Fibroblast of upper back skin (primary cell): ENCODE measurements around the gene MED12L.

ENCODE experiments used
- DNase-seq: peaks from one replicate; pipeline ENCODE4 v3.0.0-alpha.2; 2013

Gene MED12L

GRCh38 chr3:151432616-151433372, 347.3 kb downstream of the MED12L start:
- no peak for DNase-seq

GRCh38 chr3:151434151-151434890, 348.9 kb downstream of the MED12L start:
- DNase-seq = peak; percentile 86

DNA sequence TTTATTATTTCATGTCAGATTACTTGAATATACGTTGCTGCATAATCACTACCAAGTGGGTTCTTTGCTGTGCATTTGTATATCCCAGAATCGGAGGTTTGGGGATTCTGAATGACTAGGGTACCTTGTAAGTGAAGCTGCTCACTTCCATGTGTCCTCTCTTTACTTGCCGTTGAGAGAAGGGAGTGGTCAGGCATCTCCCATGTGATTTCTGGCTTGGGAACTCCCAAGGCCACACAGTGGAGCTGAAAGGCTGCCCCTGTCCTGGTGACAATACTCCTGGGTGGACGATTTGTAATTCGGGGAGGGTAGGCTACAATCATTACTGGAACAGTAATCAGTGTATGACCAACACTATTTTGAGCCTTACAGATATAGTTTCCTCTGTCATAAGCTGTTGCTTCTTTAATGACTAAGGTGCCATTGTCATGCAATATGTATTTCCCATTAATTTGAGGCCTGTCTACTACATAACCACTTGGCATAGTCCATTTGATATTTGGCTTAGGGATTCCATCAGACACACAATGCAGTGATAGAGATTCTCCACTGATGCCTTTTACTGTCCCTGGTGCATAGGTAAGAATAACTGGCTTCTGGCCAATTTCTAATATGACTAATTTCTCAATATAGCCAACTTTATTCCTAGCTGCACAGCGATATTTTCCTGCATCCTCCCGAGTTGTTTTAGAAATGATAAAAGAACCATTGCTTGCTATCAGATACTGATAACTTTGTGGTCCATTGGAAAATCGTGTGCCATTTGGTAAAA, 351.4 kb downstream of the MED12L start:
- no peak for DNase-seq

DNA sequence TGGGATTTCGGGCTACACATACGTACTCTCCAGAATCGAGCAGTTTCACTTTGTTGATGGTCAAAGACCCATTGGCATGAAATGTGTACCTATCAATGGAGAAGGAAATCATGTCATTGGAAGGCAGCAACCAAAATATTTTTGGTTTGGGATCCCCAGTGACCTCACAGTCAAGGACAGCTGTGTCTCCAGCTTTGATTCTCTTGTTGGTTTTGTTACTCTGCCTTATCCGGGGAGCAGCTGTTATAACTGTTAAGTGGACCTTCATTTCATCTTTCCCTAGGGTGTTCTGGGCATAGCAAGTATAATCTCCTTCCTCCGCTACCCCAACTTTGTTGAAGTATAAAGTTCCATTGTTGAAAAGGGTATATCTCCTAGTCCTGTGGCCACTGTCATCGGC, 352.4 kb downstream of the MED12L start:
- DNase-seq = no peak

DNA sequence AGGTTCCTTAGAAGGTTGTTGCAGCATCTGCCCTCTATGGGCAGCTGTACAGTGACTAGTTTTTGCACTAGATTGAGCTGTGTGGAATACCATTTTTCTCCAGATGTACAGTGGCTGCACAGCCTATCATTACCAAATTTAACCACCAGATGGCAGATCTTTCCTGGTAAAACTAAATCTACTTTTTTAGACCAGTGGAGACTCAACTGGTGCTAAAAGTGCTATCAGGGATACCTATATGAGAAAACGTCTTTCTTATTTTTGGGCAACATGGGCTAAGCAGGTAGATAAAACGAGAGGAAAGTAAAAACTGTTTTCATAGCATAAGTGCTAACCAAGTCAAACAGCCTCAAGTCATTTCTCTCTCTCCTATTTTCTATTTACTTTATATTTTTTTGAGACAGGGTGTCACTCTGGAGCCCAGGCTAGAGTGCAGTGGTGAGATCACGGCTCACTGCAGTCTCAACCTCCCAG, 354.2 kb downstream of the MED12L start:
- peak; percentile 79 for DNase-seq

DNA sequence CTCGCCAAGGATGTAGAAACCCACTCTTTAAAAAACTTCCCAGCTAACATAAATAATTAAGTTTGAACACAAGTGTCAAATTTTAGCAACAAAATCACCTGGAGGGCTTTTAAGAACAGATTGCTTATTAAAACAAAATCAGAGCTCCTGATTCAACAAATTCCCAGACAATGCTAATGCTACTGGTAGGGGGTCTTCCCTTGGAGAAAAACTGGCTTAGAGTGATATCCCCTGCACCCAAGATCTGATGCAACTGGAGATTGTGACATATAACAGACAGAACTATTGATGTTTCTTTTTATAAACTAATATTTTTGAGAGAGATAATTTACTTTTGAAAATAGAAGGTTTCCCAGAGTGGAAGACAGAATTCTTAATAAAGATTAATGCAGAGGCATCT, 355.5 kb downstream of the MED12L start:
- no peak for DNase-seq

- peak; percentile 26 for DNase-seq
These were observed 358.1 kb downstream of the MED12L start for GRCh38 chr3:151443583-151443982.

DNA sequence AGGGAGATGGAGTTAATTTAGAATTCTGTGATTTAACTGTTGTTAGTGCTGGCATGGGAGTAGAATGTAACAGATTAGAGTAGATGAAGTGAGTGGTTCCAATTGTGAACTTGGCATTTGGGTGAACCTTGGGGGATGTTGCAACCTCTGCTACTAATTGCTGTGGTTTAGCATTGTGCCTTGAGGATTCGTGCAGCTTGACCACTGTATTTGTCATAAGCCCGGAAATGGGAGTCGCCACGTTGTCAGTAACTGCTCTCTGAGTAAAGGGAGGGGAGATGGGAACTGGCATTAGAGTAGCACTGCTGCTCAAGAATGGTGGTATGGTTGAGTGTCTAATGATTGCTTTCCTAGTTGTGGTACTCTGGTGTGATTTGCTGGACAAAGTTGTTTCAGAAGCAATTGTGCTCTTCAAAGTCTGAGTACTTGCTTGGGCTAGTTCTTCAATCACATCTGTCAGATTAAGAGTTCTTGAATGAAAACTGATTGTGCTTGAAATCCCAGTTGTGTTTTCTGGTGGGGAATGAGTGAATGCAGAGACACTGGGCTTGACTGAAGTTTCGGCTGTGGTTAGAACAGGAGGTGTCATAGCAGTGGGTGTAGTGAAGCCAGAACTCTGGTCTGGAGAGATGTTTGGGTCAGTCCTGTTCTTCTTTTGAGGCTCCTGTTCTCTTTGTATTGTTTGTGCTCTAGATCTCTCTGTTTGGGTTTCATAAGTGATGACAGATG, 360.0 kb downstream of the MED12L start:
- peak; percentile 87 for DNase-seq

- no peak for DNase-seq
These were observed 360.5 kb downstream of the MED12L start for GRCh38 chr3:151446002-151446340.

DNA sequence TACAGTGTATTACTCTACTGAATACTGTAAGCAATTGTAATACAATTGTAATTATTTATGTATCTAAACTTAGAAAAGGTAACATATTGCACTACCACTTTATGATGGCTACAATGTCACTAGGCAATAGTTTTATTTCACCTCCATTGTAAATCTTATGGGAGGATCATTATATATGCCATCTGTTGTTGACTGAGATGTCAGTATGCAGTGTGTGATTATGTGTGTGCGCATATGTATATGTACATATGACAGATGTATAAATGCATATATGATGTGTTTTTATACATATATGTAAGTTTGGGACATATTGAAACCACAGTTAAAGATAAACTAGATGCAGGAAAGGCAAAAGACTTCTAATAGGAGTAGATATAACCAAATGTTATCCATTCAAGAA, 366.9 kb downstream of the MED12L start:
- DNase-seq = no peak

GRCh38 chr3:151452841-151453240, 367.4 kb downstream of the MED12L start:
- DNase-seq = no peak

- DNase-seq = no peak
These were observed 370.6 kb downstream of the MED12L start for GRCh38 chr3:151456065-151456464.

- no peak for DNase-seq
These were observed 373.9 kb downstream of the MED12L start for GRCh38 chr3:151459358-151459757.

DNA sequence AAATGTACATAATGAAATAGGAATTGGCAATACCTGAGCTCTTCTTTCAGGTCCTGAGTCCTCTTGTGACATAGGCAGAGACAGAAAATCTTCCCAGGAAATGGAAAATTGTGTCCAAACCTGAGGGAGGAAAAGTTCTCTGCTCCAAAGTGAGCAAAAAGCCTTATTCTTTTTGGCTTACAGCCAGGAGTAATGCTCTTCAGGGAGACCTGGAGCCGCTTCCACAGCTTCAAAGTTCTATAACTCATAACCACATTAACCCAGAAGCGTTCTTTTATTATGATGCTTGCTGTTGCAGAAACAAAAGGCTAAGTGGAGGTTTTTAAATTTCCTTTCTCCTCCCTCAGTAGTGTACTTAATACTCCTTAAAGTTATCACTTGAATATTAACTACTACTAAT, 374.8 kb downstream of the MED12L start:
- peak; percentile 65 for DNase-seq

DNA sequence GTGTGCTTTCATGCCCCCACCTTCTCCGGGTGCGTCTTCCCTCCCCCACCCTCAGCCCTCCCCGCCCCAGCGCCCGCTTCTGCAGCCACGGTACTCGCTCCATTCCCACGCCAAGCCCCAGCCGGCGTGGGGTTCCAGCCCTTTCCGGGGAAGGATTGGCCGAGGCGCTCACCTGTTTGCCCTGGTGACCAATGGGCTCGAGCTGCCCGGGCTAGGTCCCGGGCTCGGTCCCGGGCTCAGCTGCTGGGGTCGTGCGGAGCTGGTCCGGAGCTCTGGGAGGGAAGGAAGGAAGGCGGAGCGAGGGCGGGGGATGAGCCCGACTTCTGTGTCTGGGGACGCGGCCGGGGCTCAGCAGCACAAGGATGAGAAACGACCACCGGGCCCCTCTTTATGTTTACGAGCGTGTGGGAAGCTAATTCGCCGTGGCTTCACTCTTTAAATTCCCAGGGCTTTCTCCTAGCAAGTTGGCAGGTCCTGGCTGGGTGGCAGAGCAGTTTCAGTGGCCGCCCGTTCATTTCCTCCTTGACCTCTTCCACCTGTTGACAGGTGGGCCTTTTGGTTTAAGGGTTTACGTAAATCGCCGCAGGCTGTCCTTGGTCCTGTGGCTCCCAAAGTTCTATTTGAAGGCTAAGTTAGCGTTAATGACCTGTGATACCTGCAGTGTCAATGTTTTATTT, 375.4 kb downstream of the MED12L start, which contains the start of gene IGSF10:
TSS of gene IGSF10 (minus strand) at position 288 of the 677 bp plus-strand sequence. CDS start 2,352 bp downstream, outside the sequence.
- DNase-seq = no peak

DNA sequence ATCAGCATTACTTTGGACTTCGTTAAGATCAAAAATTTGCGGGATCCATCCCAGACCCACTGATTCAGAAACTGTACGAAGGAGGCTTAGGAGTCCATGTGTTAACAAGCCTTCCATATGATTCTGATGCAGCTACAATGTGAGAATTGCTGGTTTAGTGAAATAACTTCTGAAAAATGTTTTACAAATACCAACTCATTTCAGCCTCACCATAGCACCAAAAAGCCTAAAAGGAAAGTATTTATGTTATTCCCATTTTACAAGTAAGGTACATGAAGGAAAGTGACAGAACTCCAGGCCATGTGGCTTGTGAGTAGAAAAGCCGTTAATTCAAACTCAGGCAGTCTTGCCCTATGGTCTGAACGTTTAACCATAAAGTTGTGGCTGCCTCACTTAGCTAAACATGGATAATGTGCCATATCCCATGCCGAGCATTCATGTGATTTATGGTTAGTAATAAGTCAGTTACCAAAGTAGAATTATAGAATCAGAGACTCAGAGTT, 376.9 kb downstream of the MED12L start:
- DNase-seq = no peak

DNA sequence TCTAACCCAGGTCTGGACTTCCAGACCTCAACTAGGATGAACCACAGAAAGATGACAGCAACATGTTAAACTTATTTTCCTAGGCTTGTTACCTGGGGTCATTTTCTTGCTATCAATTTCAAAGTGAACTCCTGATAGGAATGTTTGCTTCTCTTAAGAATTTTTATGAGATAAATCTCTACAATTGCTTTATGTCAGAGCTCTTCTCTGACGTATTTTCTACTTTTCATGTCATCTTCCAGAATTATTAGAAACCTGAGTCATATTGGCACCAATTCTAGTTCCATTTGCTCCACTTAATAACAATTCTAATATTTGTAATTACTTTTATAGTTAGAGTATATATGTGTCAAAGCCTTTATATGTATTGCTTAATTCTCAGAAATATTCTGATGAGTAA, 377.5 kb downstream of the MED12L start:
- no peak for DNase-seq

GRCh38 chr3:151467069-151467468, 381.6 kb downstream of the MED12L start:
- no peak for DNase-seq

- DNase-seq = peak; percentile 63
These were observed 382.9 kb downstream of the MED12L start for GRCh38 chr3:151468284-151468917.

DNA sequence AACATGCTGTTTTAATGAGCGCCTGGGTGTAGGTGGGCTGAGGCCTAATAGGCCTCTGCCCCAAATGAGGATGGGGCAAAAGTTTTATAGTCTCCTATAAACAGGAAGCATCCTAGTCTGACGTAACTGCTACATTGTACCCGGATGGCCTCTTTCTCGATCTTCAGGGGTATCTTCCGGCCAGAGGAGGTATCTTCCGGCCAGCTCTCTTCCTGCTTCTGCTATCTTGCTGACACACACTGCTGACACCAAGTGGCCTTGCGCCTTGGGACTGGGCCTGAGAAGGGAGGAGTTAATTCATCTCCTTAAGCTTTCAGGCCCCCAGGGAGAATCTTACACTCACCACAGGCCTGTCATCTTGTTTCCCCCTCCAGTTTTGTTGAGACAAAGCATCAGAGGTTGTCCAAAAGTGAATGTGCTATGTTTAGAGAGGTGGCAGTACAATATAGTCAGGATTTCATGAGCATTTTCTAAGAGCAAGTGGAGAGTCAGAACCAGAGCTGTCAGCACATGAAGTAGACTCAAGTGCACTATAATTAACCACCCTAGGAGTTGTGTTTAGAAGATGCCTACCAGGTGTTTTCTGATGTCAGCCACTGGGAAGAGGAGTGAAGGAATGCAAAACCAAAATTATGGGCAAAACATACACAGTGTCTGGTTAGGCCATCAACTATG, 391.0 kb downstream of the MED12L start:
- DNase-seq = no peak
